ENCODE results near the gene MAPK10. TPM values are rescaled to one million over a fixed set of nuclear protein-coding genes. Genes with fewer than 3 reads are reported as not detected.

The MAPK10 gene
- total RNA-seq, 1 experiment from 2014 or later, result 0.79 TPM

DNA sequence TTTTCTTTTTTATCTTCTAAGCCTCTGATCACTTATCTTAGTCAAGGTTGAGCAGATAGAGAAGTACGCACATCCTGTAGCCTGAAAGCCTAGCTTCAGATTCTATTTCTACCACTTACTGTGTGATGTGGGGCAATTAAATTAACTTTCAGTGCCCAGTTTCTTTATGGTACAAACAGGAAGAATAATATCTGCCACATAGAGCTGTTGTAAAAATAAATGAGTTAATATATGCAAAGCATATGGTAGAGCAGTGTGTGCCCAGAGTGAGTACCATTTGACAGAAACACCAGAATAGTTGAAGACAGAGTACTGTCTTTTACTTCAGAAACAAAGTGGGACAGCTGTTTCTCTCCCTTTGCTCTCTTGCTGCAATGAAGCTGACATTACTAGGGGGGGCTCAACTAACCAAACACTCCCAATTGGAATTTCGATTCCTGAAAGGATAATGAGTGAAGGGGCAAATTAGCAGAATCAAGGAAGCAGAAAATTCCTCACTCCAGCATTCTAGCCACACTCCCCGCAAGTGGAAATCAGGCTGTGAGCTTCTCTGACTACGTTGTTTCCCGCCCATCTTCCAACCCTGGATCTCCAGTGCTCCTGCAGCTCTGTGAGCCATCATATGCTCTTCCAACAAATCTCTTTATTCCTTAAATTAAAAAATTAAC is 80.4 kb downstream of the MAPK10 start:
- no TSS peak for BruUV-seq (replicated peaks)
- Mint-ChIP-seq H3K36me3 (ENCODE audit: insufficient read depth, unreplicated experiment) (no peaks in the 10 kb centered on the region), H3K27me3 (ENCODE audit: insufficient read depth, unreplicated experiment) (peaks cover 6% of the 10 kb centered on the region), H3K4me1 (ENCODE audit: low read depth, unreplicated experiment) (no peaks in the 10 kb centered on the region), H3K4me3 (ENCODE audit: unreplicated experiment) (no peak overlapping the region), H3K27ac (ENCODE audit: unreplicated experiment) (no peak overlapping the region), H3K9me3 (ENCODE audit: unreplicated experiment) (no peaks in the 10 kb centered on the region)
- Histone ChIP-seq H3K9me3 (no peaks in the 10 kb centered on the region), H3K4me3 (ENCODE audit: low read depth, low read length) (no peak overlapping the region), H3K36me3 (ENCODE audit: control insufficient read depth, insufficient read depth, low read length) (no peaks in the 10 kb centered on the region), H3K27me3 (replicated peaks; ENCODE audit: control insufficient read depth, insufficient read depth, low read length) (no peaks in the 10 kb centered on the region), H3K4me1 (no peaks in the 10 kb centered on the region)
- no peak for DNase-seq
- TF ChIP-seq, protein P1, sequence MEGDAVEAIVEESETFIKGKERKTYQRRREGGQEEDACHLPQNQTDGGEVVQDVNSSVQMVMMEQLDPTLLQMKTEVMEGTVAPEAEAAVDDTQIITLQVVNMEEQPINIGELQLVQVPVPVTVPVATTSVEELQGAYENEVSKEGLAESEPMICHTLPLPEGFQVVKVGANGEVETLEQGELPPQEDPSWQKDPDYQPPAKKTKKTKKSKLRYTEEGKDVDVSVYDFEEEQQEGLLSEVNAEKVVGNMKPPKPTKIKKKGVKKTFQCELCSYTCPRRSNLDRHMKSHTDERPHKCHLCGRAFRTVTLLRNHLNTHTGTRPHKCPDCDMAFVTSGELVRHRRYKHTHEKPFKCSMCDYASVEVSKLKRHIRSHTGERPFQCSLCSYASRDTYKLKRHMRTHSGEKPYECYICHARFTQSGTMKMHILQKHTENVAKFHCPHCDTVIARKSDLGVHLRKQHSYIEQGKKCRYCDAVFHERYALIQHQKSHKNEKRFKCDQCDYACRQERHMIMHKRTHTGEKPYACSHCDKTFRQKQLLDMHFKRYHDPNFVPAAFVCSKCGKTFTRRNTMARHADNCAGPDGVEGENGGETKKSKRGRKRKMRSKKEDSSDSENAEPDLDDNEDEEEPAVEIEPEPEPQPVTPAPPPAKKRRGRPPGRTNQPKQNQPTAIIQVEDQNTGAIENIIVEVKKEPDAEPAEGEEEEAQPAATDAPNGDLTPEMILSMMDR (IDR thresholded peaks at IDR 0.05; ENCODE audit: insufficient read depth in 1 of 2, low read depth in 1 of 2, low read length in 1 of 2, severe bottlenecking in 1 of 2, unreplicated experiment in 1 of 2), result no peak
- ChIA-PET POLR2A (no interaction called here), CTCF (no interaction called here)
- intact Hi-C loops (cut with micrococcal nuclease; ENCODE audit: unreplicated experiment), result no loop called here

GRCh38 chr4:86278126-86278525 is 81.7 kb downstream of the MAPK10 start:
- CTCF ChIA-PET, result no interaction called here
- Mint-ChIP-seq H3K27me3 (ENCODE audit: insufficient read depth, unreplicated experiment) (peaks cover 8% of the 10 kb centered on the region), H3K27ac (ENCODE audit: unreplicated experiment) (no peak overlapping the region), H3K4me3 (ENCODE audit: unreplicated experiment) (no peak overlapping the region), H3K9me3 (ENCODE audit: unreplicated experiment) (no peaks in the 10 kb centered on the region), H3K36me3 (ENCODE audit: insufficient read depth, unreplicated experiment) (no peaks in the 10 kb centered on the region), H3K4me1 (ENCODE audit: low read depth, unreplicated experiment) (no peaks in the 10 kb centered on the region)
- POLR2A ChIA-PET, result no interaction called here
- H3K36me3 ChIP-seq (ENCODE audit: control insufficient read depth, insufficient read depth, low read length), result no peaks in the 10 kb centered on the region
- no peak for DNase-seq
- H3K4me1 ChIP-seq, result no peaks in the 10 kb centered on the region
- intact Hi-C loops (cut with micrococcal nuclease; ENCODE audit: unreplicated experiment), result no loop called here
- H3K4me3 ChIP-seq (ENCODE audit: low read depth, low read length), result no peak overlapping the region
- H3K27me3 ChIP-seq (replicated peaks; ENCODE audit: control insufficient read depth, insufficient read depth, low read length), result no peaks in the 10 kb centered on the region
- TF ChIP-seq, protein P1 (IDR thresholded peaks at IDR 0.05; ENCODE audit: insufficient read depth in 1 of 2, low read depth in 1 of 2, low read length in 1 of 2, severe bottlenecking in 1 of 2, unreplicated experiment in 1 of 2), result no peak
- no TSS peak for BruUV-seq (replicated peaks)
- H3K9me3 ChIP-seq, result no peaks in the 10 kb centered on the region

- Mint-ChIP-seq H3K27me3 (ENCODE audit: insufficient read depth, unreplicated experiment) (peaks cover 8% of the 10 kb centered on the region), H3K27ac (ENCODE audit: unreplicated experiment) (no peak overlapping the region), H3K9me3 (ENCODE audit: unreplicated experiment) (no peaks in the 10 kb centered on the region), H3K36me3 (ENCODE audit: insufficient read depth, unreplicated experiment) (no peaks in the 10 kb centered on the region), H3K4me3 (ENCODE audit: unreplicated experiment) (no peak overlapping the region), H3K4me1 (ENCODE audit: low read depth, unreplicated experiment) (no peaks in the 10 kb centered on the region)
- ChIA-PET POLR2A (no interaction called here), CTCF (no interaction called here)
- Histone ChIP-seq H3K9me3 (no peaks in the 10 kb centered on the region), H3K36me3 (ENCODE audit: control insufficient read depth, insufficient read depth, low read length) (no peaks in the 10 kb centered on the region), H3K4me3 (ENCODE audit: low read depth, low read length) (no peak overlapping the region), H3K27me3 (replicated peaks; ENCODE audit: control insufficient read depth, insufficient read depth, low read length) (no peaks in the 10 kb centered on the region), H3K4me1 (no peaks in the 10 kb centered on the region)
- intact Hi-C loops (cut with micrococcal nuclease; ENCODE audit: unreplicated experiment), result no loop called here
- TF ChIP-seq, protein P1 (IDR thresholded peaks at IDR 0.05; ENCODE audit: insufficient read depth in 1 of 2, low read depth in 1 of 2, low read length in 1 of 2, severe bottlenecking in 1 of 2, unreplicated experiment in 1 of 2), result no peak
- BruUV-seq (replicated peaks), result no TSS peak
- DNase-seq, result no peak
Measured at GRCh38 chr4:86274642-86275041, 85.2 kb downstream of the MAPK10 start.
